Duodenal mucosa (tissue), 2 donors: Measurements from ENCODE around the gene ISL2.
"Not testable (repeated sequence)": the region's sequence is repeated elsewhere in the genome, so short reads cannot be mapped to it uniquely, and the experiment has no call there.

ENCODE experiments used
- H3K27ac ChIP-seq: one replicate; pipeline ENCODE4 v1.7.0; 2013; ENCODE audit warnings: low read depth, low read length
- H3K27me3 ChIP-seq, 2 donors: one replicate each; pipeline ENCODE4 v1.7.0; 2013; ENCODE audit warnings: low read length in 2 of 2, control low read depth in 1 of 2; ENCODE audit not compliant: insufficient read depth in 2 of 2, control insufficient read depth in 1 of 2
- H3K36me3 ChIP-seq, 2 donors: one replicate each; pipeline ENCODE4 v1.7.0; 2013; ENCODE audit warnings: low read length in 2 of 2, control low read depth in 1 of 2; ENCODE audit not compliant: insufficient read depth in 2 of 2, control insufficient read depth in 1 of 2
- H3K4me1 ChIP-seq, 2 donors: one replicate each; pipeline ENCODE4 v1.7.0; 2013; ENCODE audit warnings: low read length in 2 of 2, control low read depth in 1 of 2; ENCODE audit not compliant: insufficient read depth in 2 of 2, control insufficient read depth in 1 of 2
- H3K4me3 ChIP-seq, 2 donors: one replicate each; pipeline ENCODE4 v1.7.0; 2013; ENCODE audit warnings: low read length in 2 of 2, low read depth in 1 of 2
- H3K9ac ChIP-seq, 2 donors: one replicate each; pipeline ENCODE4 v1.7.0; 2013; ENCODE audit warnings: low read length in 2 of 2, low read depth in 1 of 2
- H3K9me3 ChIP-seq, 2 donors: one replicate each; pipeline ENCODE4 v1.7.0; 2013; ENCODE audit warnings: low read length in 2 of 2, control low read depth in 1 of 2; ENCODE audit not compliant: control insufficient read depth in 1 of 2

ISL2 gene

DNA sequence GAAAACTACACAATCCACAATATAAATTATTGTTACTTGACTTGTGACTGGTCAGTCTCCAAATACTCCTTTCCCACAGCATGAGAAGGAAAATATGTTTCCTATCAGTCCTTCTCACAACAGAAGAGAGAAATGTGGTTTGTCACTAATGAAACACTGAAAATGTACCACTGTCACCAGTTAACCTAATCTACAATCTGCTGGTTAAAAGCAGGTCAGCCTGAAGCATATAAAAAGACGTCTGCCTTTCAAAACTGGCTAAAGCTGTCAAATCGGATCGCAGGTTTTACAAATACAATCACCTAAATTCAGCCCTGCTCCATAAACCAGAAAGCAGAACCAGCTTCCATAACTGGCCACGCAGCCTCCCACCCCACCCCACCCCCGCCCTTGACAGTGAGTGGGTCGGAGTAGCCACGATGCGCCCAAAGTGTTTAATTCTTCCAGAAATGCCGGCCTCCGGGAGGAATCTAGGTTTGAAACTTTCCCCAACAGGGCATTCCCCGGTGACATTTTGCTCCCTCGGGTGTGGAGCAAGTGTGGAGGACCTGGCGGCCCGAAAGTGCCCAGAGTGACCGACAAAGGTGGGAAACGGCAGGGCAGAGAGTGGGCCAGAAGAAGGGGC, 26.0 kb upstream of the ISL2 start:
- Histone ChIP-seq H3K4me3 (peak overlapping the region; percentile 78 to 84), H3K27me3 (no peaks in the 10 kb centered on the region), H3K36me3 (no peaks in the 10 kb centered on the region), H3K27ac (peak overlapping the region; percentile 80), H3K4me1 (peaks cover 9% of the 10 kb centered on the region in 2 donors), H3K9me3 (no peaks in the 10 kb centered on the region), H3K9ac (peak overlapping the region; percentile 93 to 94)

GRCh38 chr15:76311100-76311953, 25.2 kb upstream of the ISL2 start, which contains the start of gene ETFA:
TSS of gene ETFA (minus strand) at chr15:76311469. CDS start at chr15:76311388, 81 bp downstream.
- Histone ChIP-seq H3K27me3 (no peaks in the 10 kb centered on the region), H3K27ac (peak within 1 kb of the TSS; percentile 80), H3K9ac (peak within 1 kb of the TSS; percentile 93 to 94), H3K4me3 (peak within 1 kb of the TSS; percentile 78 to 84), H3K4me1 (peaks cover 9% of the 10 kb centered on the region in 2 donors), H3K36me3 (no peaks in the 10 kb centered on the region), H3K9me3 (no peaks in the 10 kb centered on the region)

GRCh38 chr15:76312540-76313174, 23.9 kb upstream of the ISL2 start:
- no peaks in the 10 kb centered on the region for H3K9me3 ChIP-seq
- peaks cover 9% of the 10 kb centered on the region in 2 donors for H3K4me1 ChIP-seq
- H3K27ac ChIP-seq: no peak overlapping the region
- H3K4me3 ChIP-seq: no peak overlapping the region
- no peak overlapping the region for H3K9ac ChIP-seq
- no peaks in the 10 kb centered on the region for H3K27me3 ChIP-seq
- H3K36me3 ChIP-seq: no peaks in the 10 kb centered on the region

DNA sequence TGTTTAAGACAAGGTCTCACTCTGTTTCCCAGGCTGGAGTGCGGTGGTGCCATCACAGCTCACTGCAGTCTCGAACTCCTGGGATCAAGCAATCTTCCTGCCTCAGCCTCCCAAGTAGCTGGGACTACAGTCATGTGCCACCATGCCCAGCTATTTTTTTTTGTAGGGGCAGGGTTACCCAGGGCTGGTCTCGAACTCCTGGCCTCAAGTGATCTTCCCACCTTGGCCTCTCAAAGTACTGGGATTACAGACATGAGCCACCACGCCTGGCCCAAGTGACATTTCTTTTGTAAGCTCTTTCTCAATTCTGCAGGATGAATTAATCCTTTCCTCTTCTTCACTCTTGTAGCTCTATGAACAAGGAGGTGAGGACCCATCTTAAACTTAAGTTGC, 23.4 kb upstream of the ISL2 start:
- not testable (repeated sequence) for H3K36me3 ChIP-seq, H3K9me3 ChIP-seq, H3K9ac ChIP-seq, H3K4me3 ChIP-seq, H3K27ac ChIP-seq, H3K4me1 ChIP-seq, H3K27me3 ChIP-seq

GRCh38 chr15:76313731-76314130, 22.8 kb upstream of the ISL2 start:
- peaks cover 9% of the 10 kb centered on the region in 2 donors for H3K4me1 ChIP-seq
- no peak overlapping the region for H3K27ac ChIP-seq
- H3K9ac ChIP-seq: no peak overlapping the region
- H3K36me3 ChIP-seq: no peaks in the 10 kb centered on the region
- H3K9me3 ChIP-seq: no peaks in the 10 kb centered on the region
- H3K27me3 ChIP-seq: no peaks in the 10 kb centered on the region
- no peak overlapping the region for H3K4me3 ChIP-seq

DNA sequence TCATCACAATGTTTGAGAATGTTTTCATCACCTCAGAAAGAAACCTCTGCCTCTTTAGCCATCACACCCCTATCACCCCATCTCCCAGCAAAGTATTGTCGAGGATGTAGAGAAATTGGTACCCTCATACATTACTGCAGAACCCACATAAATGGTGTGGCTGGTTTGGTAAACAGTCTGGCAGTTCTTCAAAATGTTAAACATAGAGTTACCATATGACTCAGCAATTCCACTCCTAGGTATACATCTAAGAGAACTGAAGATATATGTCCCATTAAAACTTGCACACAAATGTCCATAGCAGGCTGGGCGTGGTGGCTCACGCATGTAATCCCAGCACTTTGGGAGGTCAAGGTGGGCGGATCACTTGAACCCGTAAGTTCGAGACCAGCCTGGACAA, 16.6 kb upstream of the ISL2 start:
- H3K9ac ChIP-seq: no peak overlapping the region
- H3K27ac ChIP-seq: no peak overlapping the region
- no peaks in the 10 kb centered on the region for H3K36me3 ChIP-seq
- no peaks in the 10 kb centered on the region for H3K9me3 ChIP-seq
- H3K4me1 ChIP-seq: no peaks in the 10 kb centered on the region
- no peak overlapping the region for H3K4me3 ChIP-seq
- H3K27me3 ChIP-seq: peaks cover 0 to 5% of the 10 kb centered on the region in 2 donors

DNA sequence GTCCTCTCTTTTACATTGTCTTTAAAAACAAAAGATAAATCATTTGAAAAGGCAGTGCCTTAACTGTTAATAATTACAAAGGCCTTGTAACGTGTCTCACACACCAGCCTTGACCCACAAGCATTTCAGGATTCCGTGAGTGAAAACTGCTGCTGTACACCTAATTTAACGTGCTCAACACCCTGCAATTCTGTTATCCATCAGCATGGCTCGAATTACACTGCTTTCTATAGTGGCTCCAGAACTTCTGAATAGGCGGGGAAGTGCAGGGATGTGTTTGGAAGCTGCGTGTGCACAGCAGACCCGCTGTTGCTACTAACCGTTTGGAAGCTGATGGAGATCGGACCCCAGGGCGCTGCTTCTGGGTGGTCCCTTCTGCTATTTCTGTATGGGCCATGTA, 15.4 kb upstream of the ISL2 start:
- Histone ChIP-seq H3K4me3 (no peak overlapping the region), H3K9me3 (no peaks in the 10 kb centered on the region), H3K27ac (no peak overlapping the region), H3K9ac (no peak overlapping the region), H3K36me3 (no peaks in the 10 kb centered on the region), H3K4me1 (no peaks in the 10 kb centered on the region), H3K27me3 (peaks cover 3 to 5% of the 10 kb centered on the region in 2 donors)

GRCh38 chr15:76321602-76322001, 15.0 kb upstream of the ISL2 start:
- Histone ChIP-seq H3K36me3 (no peaks in the 10 kb centered on the region), H3K9me3 (no peaks in the 10 kb centered on the region), H3K4me3 (no peak overlapping the region), H3K27me3 (peaks cover 3 to 5% of the 10 kb centered on the region in 2 donors), H3K9ac (no peak overlapping the region), H3K27ac (no peak overlapping the region), H3K4me1 (no peaks in the 10 kb centered on the region)

GRCh38 chr15:76324066-76324465, 12.5 kb upstream of the ISL2 start:
- Histone ChIP-seq H3K27ac (no peak overlapping the region), H3K4me3 (no peak overlapping the region), H3K4me1 (no peaks in the 10 kb centered on the region), H3K9ac (no peak overlapping the region), H3K9me3 (no peaks in the 10 kb centered on the region), H3K27me3 (peaks cover 9 to 10% of the 10 kb centered on the region in 2 donors), H3K36me3 (no peaks in the 10 kb centered on the region)

DNA sequence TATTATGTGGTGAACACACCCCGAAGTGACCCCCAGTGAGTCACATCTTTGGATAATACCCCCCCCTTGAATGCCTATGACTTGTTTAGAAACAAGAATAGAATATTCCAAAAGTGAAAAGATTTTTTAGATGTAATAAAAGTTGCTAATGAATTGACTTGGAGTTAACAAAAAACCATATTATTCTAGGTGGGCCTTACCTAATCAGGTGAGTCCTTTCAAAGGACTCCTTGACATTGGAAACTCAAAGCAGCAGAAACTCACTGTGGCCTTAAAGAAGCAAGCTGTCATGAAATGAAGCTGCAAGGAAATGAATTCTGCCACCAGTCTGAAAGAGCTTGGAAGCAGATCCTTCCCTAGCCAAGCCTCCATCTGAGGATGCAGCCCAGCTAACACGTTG, 10.9 kb upstream of the ISL2 start:
- H3K27me3 ChIP-seq: peaks cover 9 to 10% of the 10 kb centered on the region in 2 donors
- no peaks in the 10 kb centered on the region for H3K4me1 ChIP-seq
- H3K36me3 ChIP-seq: no peaks in the 10 kb centered on the region
- no peak overlapping the region for H3K4me3 ChIP-seq
- no peaks in the 10 kb centered on the region for H3K9me3 ChIP-seq
- no peak overlapping the region for H3K9ac ChIP-seq
- H3K27ac ChIP-seq: no peak overlapping the region
